GM18499 (cell line): Measurements from ENCODE around the gene GNL3L.
A peak's percentile ranks its signal among the peaks of the same experiment; 100 is the strongest.
"Not testable (repeated sequence)": the region's sequence is repeated elsewhere in the genome, so short reads cannot be mapped to it uniquely, and the experiment has no call there.

Experiments
- ATAC-seq: cut with Tn5 transposase; IDR thresholded peaks from one replicate; pipeline ENCODE4 v1.9.1; 2021; ENCODE audit warnings: moderate number of reproducible peaks; ENCODE audit not compliant: insufficient read depth, unreplicated experiment

GNL3L gene, protein sequence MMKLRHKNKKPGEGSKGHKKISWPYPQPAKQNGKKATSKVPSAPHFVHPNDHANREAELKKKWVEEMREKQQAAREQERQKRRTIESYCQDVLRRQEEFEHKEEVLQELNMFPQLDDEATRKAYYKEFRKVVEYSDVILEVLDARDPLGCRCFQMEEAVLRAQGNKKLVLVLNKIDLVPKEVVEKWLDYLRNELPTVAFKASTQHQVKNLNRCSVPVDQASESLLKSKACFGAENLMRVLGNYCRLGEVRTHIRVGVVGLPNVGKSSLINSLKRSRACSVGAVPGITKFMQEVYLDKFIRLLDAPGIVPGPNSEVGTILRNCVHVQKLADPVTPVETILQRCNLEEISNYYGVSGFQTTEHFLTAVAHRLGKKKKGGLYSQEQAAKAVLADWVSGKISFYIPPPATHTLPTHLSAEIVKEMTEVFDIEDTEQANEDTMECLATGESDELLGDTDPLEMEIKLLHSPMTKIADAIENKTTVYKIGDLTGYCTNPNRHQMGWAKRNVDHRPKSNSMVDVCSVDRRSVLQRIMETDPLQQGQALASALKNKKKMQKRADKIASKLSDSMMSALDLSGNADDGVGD

DNA sequence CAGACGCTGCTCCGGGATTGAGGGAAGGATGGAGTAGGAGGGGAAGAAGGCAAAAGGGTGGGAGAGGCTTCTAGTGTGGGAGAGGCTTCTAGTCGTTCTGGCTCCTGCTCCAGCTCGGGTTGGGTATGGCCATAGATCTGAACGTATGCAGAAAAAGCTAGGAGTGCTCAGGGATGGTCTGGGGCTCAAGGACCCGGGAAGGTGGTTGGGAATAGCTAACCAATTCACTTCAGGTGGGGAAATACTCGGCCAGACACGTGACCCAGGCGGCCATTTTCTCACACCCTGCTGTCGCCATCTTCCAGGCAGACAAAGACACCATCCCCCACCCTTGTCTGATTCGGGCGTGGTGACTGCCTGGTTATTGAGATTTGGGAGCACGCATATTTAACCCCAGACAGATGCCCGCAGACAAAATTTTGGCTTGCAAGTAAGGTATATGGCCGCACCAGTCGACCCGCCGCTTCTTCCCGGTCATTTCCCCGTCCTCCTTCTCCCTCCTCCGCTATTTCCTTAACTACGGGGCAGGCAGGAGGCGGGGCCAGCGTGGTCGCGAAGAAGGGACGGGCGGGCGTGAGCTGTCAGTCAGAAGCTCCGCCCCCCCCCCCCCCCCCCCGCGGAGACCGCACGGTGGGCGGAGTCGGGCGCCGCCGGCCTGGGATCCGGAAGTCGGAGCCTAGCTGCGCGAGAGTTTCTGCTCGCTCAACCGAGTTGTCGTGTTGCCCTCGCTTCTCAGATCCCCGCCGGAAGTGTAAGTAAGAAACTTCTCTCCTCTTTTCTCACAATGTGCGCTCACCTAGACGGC lies at the start of gene GNL3L:
GNL3L (plus strand) TSS at position 668 of the 805 bp plus-strand sequence. CDS start 2,348 bp downstream, outside the sequence.
- ATAC-seq = peak; percentile 49

DNA sequence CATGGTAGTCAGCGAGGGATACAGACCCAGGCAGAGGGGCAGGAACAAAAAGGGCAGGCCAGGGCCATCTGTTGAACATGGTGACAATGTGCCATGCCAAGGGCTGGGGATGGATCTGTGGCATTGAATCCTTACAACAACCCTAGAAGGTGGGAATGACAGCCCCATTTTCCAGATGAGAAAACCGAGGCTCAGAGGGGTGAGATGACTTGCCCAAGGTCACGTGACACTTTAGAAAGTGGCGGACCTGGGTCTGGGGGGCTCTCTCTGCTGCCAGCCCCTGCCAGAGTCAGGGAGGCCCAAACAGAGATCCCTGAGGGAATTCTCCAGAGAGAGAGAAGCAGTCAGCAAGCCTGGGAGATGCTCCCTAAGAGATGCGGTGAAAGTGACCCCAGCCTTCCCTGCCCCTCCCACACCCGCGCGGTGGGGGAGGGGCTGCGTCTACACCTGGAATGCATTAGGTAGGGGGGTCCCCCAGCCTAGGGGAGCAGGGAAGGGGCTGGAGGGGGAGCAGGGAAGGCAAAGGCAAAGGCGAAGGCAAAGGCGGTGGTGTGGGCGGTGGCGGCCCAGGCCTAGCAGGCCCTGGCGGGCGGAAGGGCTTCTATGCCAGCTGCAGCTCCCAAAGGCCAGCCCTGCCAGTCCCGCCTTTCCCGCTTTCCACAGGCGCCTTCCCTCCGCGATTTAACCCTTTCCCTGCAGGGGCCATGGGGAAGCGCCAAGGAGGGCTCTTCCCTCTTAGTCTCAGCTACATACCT lies 47.0 kb upstream of the GNL3L start:
- no peak for ATAC-seq

DNA sequence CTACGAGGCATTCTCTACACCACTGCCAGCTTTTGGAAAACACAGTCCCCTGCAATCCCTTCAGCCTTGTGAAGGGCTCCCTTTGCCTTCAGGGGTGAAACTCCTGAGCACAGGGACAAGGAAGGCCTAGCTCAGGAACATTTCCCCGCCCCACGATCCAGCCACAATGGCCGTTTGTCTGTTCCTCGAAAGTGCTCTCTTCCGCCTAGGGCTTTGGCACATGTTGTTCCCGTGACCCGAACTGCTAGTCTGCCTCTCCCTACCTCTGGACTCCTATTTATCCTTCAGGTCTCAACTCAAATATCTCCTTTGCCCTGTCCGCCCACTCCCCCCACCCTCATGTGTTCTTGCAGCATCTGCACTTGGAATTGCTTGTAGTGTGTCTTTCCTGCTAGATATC lies 46.1 kb upstream of the GNL3L start:
- ATAC-seq = no peak

DNA sequence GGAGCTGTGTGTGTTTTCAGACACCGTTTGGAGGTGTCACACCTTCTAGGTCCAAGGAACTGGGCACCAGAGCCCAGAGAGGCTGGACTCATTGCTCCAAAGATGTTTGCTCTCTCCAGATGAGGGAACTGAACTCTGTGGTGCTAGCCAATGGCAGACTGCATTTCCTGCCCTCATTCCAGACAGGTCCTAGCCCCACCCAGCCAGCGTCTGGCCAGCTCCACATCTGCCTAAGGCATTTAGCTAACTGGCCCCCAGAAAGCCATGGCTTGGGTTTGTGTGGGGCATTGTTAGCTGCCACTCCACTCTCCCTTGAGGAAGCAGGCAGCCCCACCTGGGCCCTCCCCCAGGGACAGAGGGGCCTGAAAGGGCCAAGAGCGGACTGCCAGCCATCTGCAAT lies 45.4 kb upstream of the GNL3L start:
- ATAC-seq = no peak

DNA sequence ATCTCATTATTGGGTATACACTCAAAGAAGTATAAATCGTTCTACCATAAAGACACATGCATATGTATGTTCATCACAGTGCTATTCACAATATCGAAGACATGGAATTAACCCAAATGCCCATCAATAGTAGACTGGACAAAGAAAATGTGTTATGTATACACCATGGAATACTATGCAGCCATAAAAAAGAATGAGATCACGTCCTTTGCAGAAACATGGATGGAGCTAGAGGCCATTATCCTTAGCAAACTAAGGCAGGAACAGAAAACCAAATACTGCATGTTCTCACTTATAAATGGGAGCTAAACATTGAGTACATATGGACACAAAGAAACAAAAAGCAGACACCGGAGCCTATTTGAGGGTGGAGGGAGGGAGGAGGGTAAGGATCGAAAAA lies 40.2 kb upstream of the GNL3L start:
- not testable (repeated sequence) for ATAC-seq

DNA sequence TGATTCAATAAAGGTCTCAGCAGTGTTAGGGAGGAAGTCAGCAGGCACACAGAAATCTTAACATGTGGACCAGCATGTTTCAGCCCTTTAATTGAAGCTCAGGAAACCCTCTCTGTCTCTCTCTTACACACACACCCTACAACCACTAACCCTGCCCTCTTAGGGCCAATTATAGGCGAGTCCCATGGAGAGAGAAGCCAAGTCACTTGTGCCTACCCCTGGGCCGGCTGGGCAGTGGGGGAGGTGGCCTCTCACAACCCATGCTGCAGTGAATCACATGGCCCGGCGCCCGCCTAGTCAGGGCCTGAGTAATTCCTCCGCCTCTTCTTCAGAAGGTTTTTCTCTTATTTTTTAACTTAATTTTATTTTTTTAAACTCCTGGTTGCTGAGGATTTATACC lies 37.7 kb upstream of the GNL3L start:
- no peak for ATAC-seq

DNA sequence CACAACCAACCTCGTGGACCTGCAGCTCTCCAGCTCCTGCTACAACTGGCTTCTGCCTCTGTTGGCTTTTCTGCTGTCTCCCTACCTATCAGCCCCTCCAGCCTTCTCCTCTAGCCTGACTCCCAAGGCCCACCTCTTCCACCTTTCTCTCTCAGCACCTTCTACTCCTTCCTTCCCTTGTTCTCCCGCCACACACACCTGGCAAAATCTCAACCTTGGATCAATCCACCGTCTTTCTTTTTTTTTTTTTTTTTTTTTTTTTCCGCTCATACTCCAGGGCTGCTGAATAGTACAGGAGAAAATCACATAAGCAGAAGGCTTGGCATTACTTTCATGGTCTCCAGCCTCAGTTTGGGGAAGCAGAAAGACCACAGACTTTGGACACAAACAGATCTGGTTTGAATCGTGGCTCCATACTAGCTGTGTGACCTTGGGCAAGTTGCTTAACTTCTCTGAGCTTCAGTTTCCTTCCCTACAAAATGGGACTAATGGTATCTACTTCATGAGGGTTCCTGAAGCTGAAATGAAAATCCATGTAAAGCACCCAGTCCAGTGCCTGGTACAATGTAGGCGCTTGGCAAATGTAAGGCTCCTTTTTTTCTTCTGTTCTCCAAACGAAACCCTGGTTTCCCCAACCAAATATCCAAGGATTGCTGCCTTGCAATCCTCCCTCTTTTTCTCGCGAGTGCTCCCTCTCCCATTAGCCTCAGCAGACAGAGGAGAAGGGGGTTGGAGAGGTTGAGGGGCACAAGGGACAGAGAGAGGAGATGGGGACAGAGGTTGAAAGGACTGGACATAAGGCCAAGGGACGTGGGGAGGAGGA lies 35.6 kb upstream of the GNL3L start:
- no peak for ATAC-seq

DNA sequence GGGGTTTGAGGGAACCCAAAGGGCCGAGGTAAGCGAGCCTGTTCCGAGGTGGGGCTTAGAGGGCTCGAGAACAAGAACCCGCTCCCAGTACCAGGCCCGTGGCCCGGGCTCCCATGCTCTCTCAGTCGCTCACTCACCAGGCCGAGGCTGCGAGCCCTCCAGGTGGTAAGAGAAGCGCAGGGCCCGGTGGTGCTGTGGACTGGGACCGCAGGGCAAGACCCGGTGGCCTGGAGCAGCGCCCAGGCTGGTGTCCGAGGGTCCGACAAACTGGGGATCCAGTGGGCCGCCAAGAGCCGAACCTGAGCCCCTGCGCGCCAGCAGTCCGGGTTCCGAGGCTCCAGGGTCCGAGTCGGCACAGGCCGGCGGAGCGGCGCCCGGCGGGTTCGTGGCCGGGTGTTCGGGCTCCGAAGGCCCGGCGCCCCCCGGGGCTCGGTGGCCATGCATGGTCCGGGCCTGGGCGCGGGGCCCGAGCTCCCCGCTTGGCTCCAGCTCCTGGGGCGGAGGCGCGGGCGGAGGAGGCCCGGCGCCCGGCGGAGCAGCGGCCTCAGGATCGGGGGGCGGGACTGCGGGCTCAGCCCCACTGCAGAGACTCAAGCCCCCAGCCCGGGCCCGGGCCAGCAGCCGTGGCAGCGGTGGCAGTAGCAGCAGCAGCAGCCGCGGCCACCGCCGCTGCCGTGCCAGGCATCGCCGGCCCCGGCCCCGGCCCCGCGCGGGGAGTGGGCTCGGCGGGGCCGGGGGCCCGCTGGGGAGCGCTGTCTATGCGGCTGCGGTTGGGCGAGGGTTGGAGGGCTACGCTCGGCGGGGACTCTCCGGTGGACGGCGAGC lies 34.8 kb upstream of the GNL3L start:
- no peak for ATAC-seq

DNA sequence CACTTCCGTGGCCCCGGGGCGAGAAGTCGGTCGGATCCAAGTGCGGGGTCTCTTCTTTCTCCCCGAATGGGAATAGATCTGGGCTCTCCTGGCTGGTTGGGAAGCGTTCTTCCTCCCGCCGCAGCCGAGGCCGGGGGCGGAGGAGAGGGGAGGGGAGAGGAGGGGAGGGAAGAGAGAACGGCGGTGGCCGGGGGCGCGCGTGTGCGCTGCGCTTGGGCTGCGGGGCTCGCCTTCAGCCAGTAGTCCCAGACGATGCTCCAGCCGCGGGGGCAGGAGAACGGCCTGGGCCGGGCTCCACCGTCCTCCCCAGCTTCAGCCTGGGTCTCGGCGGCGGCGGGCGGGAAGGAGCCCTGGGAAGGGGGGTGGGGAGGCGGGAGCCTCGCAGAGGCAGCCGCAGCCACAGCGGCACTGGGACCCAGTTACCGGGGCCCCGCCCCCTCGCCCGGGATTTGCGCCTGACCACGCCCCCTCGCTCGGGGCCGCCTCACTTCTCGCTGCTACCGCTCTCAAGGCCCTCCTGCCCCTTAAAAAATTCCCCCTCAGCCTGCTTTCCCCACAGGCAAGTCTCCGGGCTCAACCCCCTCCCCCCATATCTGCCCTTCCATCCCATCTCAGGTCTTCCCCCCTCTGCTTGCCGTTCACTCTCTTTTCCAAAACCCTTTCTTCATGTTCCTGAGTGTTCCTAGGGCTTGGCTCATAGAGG lies 34.1 kb upstream of the GNL3L start, which contains the start of gene FGD1:
FGD1 (minus strand) TSS at position 421 of the 703 bp plus-strand sequence. CDS start 802 bp downstream, outside the sequence.
- ATAC-seq = no peak

DNA sequence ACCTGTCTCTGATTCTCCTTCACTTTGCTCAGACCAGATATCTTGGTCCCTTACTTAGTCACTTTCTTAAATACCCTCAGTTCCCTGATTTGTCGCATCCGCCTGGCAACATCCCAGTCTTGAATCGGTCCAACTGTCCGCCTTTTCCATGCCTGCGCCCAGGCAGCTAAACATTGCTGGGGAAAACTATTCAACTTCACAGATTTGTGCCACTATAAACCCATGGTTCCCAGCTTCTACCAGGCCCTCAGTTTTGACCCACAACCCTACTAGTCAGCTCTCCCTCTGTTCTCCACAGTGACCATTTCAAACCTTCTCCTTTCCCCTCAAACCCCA lies 33.5 kb upstream of the GNL3L start:
- ATAC-seq = no peak

DNA sequence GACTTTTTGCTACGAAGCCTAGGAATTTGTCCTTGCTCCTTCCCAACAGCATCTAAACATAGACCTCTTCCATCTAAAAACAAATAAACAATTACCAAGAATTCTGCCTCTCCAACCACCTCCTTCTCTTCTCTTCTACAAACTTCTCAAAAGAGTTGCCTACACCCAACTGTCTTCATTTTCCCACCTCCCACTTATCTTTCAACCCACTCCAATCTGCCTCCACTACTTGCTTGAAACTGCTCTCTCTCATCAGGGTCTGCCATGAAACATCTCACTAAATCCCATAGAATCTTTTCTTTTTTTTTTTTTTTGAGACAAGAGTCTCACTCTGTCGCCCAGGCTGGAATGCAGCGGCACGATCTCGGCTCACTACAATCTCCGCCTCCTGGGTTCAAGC lies 33.1 kb upstream of the GNL3L start:
- no peak for ATAC-seq

DNA sequence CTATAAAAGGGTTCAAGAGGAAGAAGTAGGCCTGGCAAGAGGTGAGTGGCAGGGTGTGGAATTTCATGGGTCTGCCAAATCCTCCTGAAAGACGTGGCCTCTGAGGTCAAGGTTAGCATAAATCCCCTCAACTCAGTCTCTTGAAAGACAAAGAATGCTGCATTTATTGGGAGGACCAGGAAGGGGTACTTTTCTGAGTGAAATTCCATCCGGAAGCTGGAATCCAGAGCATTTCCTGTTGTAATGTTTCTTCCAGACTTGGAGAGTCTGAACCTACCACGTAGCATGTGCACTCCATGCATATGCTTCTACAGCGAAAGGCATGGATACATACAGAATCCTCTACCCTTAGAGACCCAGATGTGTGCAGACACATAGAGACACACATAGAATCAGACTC lies 20.6 kb upstream of the GNL3L start:
- no peak for ATAC-seq

DNA sequence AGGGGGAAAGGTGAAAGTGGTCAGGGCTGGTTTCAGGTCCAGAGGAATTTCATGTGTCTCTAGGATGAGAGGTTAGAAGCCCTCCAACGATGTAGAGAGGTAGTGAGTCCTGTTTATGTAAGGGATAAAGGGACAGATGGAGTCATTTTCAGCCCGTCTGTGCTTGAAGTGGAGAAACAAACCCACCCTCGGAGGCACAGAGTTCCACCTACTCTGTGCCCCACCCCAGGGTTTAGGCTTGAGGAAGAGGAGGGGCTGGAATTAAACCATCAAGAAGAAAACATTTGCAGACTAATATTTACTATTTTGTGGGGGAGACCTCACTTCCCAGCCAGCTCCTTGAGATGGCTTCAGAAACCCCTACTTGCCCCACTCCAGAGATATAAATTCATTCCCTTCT lies 868 bp upstream of the GNL3L start:
- ATAC-seq = no peak

DNA sequence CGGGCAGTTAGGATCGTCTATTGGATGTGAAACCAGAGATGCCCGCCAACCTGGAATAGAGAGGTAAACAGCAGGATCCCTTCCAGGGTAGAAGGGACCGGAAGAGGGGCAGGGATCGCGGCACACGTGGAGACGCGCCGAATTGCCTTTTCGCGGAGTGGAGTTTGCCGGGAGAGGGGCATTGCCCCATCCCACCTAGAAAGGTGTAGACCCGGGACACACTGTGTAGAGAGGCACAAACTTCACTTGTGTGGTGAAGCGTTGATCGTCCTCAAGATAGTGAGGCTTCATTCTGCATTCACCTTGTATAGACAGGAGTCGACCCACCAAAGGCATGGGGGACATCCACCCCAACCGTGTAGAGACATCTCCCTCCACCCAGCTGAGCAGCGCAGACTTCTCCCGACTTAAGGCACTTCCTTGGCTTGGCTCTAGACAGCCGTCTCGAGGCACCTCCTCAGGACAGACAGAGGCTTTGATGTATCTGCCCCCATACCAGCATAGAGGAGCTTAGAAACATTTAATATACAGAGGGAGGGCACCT lies 410 bp downstream of the GNL3L start:
- ATAC-seq = peak; percentile 9

DNA sequence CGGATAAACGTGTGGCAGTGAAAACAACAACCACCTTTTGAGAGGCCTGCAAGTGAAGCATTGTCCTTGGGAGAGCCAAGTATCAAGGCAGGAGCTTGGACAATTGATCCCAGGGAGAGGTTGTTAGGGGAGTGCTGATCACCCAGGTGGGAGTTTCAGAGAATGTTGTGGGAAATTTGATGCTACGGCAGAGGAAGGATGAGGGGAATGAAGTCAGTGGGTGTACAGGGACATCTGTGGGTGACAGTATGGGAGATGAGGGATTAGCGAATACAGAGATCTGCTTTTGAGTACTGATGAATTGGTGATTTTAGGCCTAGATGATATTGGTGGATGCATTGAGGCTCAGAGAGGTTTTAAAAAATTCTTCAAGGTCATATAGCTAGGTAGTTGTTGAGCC lies 4.3 kb downstream of the GNL3L start:
- ATAC-seq = no peak

DNA sequence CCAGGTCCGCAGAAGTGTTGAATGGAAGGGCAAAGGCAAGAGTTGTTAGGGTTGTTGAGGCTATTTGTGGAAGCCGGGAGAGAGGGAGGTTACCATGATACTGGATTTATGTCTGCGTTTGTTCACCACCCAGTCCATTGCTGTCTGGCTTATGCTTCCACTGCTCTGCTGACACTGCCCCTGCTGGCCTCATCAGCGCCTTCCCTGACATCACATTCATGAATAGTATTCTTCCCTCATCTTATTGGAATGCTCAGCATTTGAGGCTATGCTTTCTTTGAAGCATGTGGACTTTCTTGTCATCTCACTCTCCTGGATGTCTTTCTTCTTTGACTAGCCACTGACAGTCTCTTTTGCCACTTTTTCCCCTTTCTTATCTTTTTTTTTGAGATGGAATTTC lies 10.3 kb downstream of the GNL3L start:
- ATAC-seq = no peak

DNA sequence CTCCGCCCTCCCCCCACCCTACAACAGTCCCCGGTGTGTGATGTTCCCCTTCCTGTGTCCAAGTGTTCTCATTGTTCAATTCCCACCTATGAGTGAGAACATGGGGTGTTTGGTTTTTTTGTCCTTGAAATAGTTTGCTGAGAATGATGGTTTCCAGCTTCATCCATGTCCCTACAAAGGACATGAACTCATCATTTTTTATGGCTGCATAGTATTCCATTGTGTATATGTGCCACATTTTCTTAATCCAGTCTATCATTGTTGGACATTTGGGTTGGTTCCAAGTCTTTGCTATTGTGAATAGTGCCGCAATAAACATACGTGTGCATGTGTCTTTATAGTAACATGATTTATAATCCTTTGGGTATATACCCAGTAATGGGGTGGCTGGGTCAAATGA lies 12.2 kb downstream of the GNL3L start:
- ATAC-seq = not testable (repeated sequence)

DNA sequence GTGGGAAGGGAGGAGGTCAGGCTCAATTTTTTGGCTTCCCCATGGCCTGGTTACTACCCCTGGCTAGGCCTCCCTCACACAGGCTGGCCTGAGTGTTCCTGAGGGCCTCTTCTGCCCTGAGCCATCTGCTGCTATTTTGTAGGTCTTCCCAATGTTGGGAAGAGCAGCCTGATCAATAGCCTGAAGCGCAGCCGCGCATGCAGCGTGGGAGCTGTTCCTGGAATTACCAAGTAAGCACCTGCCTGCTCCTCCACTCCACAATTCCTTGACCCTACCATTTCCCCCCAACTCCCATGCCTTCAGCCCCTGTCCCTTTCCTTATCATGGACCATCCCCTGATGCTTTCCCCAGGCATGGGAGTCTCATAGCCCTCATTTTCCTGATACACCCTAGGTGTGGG lies 20.8 kb downstream of the GNL3L start:
- ATAC-seq = no peak
